ENCODE data around the gene CXCL8. TPM values are rescaled to one million over a fixed set of nuclear protein-coding genes. Genes with fewer than 3 reads are reported as not detected.

CXCL8 gene
- total RNA-seq, 1 donor from 2014 or later, result 3.3 TPM

DNA sequence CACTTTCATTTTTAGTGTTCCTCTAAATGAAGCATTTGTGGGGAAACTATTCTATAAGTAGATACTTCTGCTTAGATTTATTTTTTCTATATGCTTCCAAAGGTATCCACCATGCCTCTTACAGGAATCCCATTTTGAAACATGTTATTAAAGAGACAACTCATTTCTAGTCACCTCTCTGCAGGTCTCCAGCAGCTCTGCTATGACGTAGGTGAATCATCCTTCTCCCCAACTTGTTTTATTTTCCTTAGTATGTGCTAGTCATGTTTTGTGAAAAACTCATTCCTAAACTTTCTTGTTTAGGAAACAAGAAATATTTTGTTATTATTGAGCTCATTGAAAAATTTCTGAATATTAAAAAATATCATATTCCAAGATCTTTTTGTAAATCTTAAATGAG, 12.8 kb downstream of the CXCL8 start:
- TF ChIP-seq, protein P1, sequence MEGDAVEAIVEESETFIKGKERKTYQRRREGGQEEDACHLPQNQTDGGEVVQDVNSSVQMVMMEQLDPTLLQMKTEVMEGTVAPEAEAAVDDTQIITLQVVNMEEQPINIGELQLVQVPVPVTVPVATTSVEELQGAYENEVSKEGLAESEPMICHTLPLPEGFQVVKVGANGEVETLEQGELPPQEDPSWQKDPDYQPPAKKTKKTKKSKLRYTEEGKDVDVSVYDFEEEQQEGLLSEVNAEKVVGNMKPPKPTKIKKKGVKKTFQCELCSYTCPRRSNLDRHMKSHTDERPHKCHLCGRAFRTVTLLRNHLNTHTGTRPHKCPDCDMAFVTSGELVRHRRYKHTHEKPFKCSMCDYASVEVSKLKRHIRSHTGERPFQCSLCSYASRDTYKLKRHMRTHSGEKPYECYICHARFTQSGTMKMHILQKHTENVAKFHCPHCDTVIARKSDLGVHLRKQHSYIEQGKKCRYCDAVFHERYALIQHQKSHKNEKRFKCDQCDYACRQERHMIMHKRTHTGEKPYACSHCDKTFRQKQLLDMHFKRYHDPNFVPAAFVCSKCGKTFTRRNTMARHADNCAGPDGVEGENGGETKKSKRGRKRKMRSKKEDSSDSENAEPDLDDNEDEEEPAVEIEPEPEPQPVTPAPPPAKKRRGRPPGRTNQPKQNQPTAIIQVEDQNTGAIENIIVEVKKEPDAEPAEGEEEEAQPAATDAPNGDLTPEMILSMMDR (conservative IDR thresholded peaks at IDR 0.05), result no peak
- Mint-ChIP-seq H3K27me3 (peaks cover 5% of the 10 kb centered on the region), H3K4me1 (ENCODE audit: unreplicated experiment) (no peaks in the 10 kb centered on the region), H3K36me3 (no peaks in the 10 kb centered on the region), H3K4me3 (no peak overlapping the region), H3K9me3 (no peaks in the 10 kb centered on the region), H3K27ac (no peak overlapping the region)
- no peak for DNase-seq (ENCODE audit: extremely low spot score, unreplicated experiment)

DNA sequence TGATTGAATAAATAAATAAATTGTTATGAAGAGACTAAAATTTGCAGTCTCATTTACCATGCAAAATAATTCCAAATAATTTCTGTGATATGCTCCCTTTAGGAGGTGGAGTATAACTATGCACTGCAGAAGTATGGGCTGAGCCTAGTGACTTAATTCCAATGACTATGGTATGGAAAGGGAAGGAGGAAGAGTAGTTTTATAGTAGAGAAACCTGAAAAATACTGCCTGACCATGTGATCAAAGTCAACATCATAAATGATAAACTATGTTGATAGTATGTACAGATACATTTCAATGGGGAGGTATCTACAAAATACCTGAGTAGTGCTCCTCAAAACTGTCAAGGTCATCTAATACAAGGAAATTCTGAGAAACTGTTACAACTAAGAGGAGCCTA, 14.6 kb downstream of the CXCL8 start:
- Mint-ChIP-seq H3K4me1 (ENCODE audit: unreplicated experiment) (no peaks in the 10 kb centered on the region), H3K9me3 (no peaks in the 10 kb centered on the region), H3K27ac (no peak overlapping the region), H3K36me3 (no peaks in the 10 kb centered on the region), H3K27me3 (peaks cover 5% of the 10 kb centered on the region), H3K4me3 (no peak overlapping the region)
- no peak for DNase-seq (ENCODE audit: extremely low spot score, unreplicated experiment)
- TF ChIP-seq, protein P1 (conservative IDR thresholded peaks at IDR 0.05), result no peak

DNA sequence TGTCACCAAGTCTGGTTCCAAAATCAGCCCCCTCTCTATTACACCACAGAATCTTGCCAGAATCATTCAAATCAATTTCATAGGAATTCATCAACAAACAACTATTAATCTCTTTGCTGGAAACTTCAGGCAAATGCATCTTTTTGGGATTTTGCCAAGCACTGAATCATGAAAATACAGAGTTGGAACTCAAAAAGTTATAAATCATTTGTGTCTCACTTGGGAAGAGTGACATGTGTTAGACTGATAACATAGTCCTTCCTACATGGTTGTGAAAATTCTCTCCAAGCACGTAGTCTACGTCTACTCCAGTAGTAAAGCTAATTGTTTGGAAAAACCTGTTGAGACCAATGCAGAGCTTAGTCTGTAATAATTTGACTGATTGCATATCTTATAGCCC, 19.0 kb downstream of the CXCL8 start:
- no peak overlapping the region for H3K4me3 Mint-ChIP-seq
- no peak overlapping the region for H3K27ac Mint-ChIP-seq
- TF ChIP-seq, protein P1 (conservative IDR thresholded peaks at IDR 0.05), result no peak
- no peak for DNase-seq (ENCODE audit: extremely low spot score, unreplicated experiment)
- no peaks in the 10 kb centered on the region for H3K9me3 Mint-ChIP-seq
- no peaks in the 10 kb centered on the region for H3K4me1 Mint-ChIP-seq (ENCODE audit: unreplicated experiment)
- H3K36me3 Mint-ChIP-seq, result no peaks in the 10 kb centered on the region
- no peaks in the 10 kb centered on the region for H3K27me3 Mint-ChIP-seq

DNA sequence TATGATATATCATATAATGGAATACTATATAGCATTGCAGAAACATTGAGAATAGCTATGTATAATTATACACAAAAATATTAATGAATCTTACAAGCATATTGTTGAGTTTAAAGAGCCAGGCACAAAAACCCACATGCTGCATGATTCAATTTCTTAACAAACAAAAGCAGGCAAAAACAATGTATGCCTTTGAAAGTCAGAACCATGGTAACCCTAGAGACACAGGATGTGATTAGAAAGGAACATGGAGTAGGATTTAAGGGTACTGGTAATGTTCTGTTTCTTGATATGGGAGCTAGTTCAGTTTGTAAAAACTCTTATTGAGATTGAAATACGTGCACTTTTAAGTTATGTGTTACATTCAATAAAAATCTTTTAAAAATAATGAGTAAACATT, 21.5 kb downstream of the CXCL8 start:
- no peak overlapping the region for H3K4me3 Mint-ChIP-seq
- no peaks in the 10 kb centered on the region for H3K4me1 Mint-ChIP-seq (ENCODE audit: unreplicated experiment)
- TF ChIP-seq, protein P1 (conservative IDR thresholded peaks at IDR 0.05), result no peak
- no peak for DNase-seq (ENCODE audit: extremely low spot score, unreplicated experiment)
- no peaks in the 10 kb centered on the region for H3K9me3 Mint-ChIP-seq
- no peaks in the 10 kb centered on the region for H3K36me3 Mint-ChIP-seq
- H3K27me3 Mint-ChIP-seq, result no peaks in the 10 kb centered on the region
- H3K27ac Mint-ChIP-seq, result no peak overlapping the region

DNA sequence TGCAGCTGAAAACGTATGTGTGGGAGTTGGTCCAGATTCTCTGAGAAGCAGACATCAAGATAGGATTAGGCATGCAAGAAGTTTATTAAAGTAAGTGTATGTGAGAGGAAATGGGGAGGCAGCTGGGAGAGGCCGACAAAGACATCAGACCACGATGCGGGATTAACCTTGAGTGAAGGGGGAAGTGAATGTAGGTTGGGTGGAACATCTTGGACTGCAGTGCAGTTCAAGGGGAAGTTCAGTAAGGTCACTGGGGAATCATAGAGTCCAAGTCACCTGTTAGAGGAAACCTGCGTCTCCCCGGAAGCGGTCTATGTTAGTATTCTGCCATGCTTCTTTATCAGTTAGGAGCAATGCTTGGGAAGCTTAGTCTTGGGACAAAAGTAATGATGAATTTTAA, 22.0 kb downstream of the CXCL8 start:
- H3K4me3 Mint-ChIP-seq, result no peak overlapping the region
- no peak for DNase-seq (ENCODE audit: extremely low spot score, unreplicated experiment)
- H3K9me3 Mint-ChIP-seq, result no peaks in the 10 kb centered on the region
- H3K4me1 Mint-ChIP-seq (ENCODE audit: unreplicated experiment), result no peaks in the 10 kb centered on the region
- H3K27me3 Mint-ChIP-seq, result no peaks in the 10 kb centered on the region
- no peaks in the 10 kb centered on the region for H3K36me3 Mint-ChIP-seq
- no peak overlapping the region for H3K27ac Mint-ChIP-seq
- TF ChIP-seq, protein P1 (conservative IDR thresholded peaks at IDR 0.05), result no peak

DNA sequence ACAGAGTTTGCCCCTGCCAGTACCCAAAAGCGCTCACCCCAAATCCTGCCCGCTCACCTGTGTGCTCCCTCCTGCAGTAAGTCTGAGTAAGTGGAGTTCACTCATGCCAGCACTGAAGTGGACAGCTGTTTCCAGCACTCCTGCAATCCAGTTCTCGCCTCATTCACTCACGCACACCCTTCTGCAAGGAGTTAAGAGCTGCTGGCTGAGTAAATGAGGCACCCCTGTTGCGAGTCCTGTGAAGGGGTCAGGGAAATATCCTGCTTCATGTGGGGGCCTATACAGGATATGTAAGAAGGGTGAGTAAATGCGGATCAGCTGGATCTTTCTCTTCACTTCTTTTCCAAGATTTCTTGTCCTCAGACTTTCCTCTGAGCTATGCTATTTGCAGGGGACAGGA, 23.5 kb downstream of the CXCL8 start:
- H3K27ac Mint-ChIP-seq, result no peak overlapping the region
- no peak overlapping the region for H3K4me3 Mint-ChIP-seq
- no peaks in the 10 kb centered on the region for H3K9me3 Mint-ChIP-seq

More for the DNA sequence above, 23.5 kb downstream of the CXCL8 start:
- TF ChIP-seq, protein P1 (conservative IDR thresholded peaks at IDR 0.05), result no peak
- no peak for DNase-seq (ENCODE audit: extremely low spot score, unreplicated experiment)
- H3K27me3 Mint-ChIP-seq, result no peaks in the 10 kb centered on the region
- no peaks in the 10 kb centered on the region for H3K36me3 Mint-ChIP-seq
- no peaks in the 10 kb centered on the region for H3K4me1 Mint-ChIP-seq (ENCODE audit: unreplicated experiment)
